Endometrial microvascular endothelial cells (primary cell): ENCODE measurements around the gene CD1E. TPM values are rescaled to one million over a fixed set of nuclear protein-coding genes. Genes with fewer than 3 reads are reported as not detected.
"Not testable (repeated sequence)": the region's sequence is repeated elsewhere in the genome, so short reads cannot be mapped to it uniquely, and the experiment has no call there.

Source experiments
- in situ Hi-C: cut with HindIII; loops from 2 replicates; pipeline ENCODE4 v1.10.0; 2017; ENCODE audit warnings: low sequenced_read_pairs, low pct_unique_long_range_greater_than_20kb; ENCODE audit errors: inconsistent ontology term
- total RNA-seq: library from RNA; depleted of rRNA; stranded (reverse); fragments of >200 nt; gene quantifications from one replicate; pipeline ENCODE4 v1.2.3, GENCODE V29; 2015; ENCODE audit errors: inconsistent ontology term

Gene CD1E
- total RNA-seq, 1 donor from 2014 or later = not detected

DNA sequence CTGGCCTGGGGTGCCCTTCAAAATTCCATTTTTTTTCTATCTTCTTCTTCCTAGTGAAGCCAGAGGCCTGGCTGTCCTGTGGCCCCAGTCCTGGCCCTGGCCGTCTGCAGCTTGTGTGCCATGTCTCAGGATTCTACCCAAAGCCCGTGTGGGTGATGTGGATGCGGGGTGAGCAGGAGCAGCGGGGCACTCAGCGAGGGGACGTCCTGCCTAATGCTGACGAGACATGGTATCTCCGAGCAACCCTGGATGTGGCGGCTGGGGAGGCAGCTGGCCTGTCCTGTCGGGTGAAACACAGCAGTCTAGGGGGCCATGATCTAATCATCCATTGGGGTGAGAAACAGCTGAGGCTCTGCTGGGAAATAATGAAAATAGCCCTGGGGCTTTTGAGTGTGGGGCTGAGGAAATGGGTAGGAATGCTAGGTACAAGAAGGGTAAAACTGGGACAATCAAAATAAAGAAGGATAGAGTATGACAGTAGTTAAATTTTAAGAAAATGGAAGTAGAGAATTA lies 2.1 kb downstream of the CD1E start:
- in situ Hi-C loops = no loop called here

DNA sequence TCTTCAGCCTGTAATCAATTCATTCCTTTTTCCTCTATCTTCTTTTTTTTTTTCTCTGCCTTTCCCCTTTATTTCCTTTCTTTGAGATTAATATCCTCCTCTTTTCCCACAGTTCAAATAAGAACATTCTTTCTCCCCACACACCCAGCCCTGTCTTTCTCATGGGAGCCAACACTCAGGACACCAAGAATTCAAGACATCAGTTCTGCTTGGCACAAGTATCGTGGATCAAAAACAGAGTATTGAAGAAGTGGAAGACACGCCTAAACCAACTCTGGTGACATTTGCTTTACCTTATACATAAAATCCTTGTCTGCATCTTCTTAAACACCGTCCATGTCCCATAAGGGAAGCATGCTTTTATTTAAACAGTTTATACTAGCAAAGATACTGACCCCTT lies 2.9 kb downstream of the CD1E start:
- in situ Hi-C loops = no loop called here

DNA sequence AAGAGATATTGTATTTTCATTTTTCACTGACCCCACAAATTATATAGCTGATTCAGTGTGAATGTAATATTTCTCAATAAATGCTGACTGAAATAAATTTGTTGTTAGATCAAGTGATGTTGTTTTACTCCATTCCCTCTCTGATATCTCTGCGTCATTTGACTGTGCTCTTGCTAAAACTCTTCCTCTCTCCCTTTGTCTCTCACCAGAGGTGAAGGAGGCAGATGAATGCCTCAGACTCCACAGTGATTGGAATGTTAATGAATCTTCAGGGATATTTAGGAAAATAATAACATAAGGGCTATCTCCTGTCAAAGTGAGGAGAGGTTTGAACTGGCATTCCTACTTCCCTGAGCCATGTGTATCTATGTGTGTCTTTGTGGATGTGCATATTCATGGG lies 3.7 kb downstream of the CD1E start:
- in situ Hi-C loops = no loop called here

DNA sequence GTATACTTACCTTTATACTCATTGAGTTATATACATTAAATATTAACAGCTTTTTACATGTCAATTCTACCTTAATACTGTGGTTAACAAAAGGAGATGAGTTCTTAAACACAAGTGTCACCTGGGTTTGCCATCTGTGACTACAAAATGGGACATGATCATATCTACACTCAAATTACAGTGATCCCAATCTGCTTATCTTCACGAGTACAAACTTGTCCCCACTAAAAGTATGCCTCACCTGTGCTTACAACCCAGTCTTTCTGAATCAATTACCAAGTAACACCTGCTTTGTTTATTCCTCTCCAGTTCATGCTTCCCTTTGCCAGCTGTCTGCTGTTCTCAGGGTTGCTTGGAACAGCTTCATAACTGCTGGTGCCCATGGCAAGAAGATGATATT lies 8.8 kb downstream of the CD1E start:
- in situ Hi-C loops = no loop called here

DNA sequence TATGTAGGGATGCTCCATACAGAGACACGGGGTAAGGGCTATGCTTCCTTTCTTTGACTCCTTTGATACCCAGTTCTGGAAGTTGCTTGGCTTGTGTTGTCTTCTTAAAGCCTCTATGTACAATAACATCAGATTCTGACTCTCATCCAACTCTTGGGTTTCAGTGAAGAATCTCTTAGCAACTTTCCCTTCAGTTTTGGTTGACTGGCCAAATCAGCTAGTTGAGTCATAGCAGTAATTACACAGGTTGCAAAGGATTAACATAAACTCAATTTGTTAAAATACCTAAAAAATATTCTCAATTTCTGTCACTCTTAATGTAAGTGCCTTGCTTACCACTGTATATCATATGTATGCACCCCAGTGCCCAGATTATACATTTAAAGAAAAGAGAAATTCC lies 9.2 kb downstream of the CD1E start:
- in situ Hi-C loops = no loop called here

DNA sequence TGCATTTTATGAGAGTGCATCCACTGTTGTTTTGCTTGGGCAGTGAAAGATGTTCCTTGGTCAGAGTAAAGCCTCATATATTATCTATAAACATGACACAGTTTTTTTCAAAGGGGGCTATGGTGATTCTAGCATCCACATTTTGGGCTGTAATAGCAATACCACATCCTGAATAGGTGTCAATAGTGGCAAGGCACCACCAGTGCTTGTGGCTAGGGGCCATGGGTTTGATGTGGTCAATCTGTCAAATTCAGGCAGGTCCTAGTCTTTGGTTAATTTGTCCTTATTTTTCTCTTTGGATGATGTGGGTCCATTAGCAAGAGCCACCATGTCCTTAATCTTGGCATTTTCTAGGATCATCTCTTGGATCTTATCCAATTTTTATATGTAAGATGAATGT lies 13.1 kb downstream of the CD1E start:
- in situ Hi-C loops = no loop called here

DNA sequence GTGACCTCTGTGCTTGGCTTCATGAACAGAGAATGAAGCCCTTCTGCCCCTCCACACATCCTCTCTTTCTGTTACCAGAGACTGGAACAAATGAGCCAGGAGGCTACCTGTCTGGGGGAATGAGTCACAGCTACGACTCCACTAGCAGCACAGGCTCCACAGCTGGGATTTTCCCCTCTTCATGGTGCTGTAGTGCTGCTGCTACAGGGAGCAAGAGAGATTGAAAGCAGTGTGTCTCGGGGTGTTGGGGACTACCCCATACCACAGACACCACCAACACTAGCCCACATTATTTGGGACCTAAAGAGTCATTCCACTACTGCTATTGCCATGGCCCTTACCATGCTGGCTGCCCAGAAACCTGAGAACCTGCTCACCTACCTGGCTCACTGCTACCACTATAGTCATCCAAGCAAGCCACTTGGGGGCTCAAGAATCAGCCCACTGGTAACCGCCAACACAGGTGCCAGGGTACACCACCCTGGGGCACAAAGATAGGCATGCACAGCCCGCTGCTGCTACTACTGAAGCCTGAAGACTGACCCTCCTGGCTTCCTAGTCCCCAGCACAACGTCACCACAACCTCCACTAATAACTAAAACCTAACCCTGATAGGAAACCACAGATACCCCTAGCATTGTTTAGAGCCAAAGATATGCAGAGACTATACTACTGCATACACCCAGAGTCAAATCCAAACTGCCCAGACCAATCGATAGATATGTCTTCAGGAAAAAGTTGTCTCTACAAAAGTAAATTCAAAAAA lies 17.7 kb downstream of the CD1E start:
- in situ Hi-C loops = no loop called here

DNA sequence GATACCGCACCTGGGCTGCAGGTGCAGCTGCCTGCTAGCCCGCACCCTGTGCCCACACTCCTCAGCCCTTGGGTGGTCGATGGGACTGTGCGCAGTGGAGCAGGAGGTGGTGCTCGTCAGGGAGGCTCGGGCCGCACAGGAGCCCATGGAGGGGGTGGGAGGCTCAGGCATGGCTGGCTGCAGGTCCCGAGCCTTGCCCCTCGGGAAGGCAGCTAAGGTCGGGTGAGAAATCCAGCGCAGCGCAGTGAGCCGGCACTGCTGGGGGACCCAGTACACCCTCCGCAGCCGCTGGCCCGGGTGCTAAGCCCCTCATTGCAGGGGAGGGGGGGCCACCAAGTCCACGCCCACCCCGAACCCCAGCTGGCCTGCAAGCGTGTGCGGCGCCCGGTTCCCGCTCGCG lies 20.4 kb downstream of the CD1E start:
- in situ Hi-C loops = not testable (repeated sequence)

DNA sequence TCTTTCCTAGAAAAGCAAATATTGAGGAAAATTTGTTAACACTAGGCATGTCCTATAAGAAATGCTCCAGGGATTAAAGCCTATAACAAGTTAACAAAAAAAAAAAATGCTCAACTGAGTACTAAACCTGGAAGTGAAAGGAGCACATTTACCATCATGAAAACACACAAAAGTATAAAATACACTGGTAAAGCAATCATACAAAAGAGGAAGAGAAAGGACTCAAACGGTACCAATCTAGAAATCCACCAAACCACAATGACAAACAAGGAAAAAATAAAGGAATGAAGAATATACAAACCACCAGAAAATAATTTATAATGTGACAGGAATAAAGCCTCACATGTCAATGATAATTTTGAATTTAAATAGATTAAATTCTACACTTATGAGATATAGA lies 21.2 kb downstream of the CD1E start:
- in situ Hi-C loops = no loop called here

DNA sequence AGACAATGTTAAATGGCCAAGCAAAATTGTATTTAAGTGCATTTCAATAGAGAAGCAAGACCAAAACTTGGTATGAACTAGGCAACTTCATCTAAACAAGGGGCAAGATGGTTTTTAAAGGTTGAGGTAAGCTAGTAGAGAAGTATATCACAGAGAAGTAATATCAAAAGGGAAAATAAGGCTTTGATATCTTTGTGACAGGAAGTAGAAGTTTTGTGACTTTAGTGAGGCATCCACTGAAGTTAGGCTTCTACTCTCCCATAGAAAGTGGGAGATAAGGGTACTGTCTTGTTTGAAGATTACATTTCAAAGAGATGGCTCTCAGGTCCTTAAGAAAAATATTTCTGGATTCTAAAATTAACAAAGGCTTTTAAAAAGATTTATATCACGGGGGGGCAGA lies 36.6 kb downstream of the CD1E start:
- in situ Hi-C loops = no loop called here

DNA sequence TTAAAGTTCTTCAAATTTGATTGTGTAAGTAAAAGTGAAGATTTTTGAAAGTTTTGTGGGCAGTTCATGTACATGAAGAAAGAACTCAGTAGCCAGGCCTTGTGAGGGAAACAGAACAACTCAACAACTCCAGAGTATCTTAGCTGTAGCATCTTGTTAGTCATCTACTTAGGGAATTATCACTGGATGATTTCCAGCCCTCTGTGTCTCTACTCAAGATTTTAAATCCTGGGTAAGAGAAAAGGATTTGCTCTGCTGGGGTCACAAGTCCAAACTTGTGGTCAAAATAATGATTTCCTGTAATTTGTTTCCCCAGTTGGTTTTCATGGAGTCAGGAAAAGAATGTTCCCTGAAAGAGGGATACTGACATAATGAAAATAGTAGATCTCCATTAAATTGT lies 37.4 kb downstream of the CD1E start:
- in situ Hi-C loops = no loop called here

DNA sequence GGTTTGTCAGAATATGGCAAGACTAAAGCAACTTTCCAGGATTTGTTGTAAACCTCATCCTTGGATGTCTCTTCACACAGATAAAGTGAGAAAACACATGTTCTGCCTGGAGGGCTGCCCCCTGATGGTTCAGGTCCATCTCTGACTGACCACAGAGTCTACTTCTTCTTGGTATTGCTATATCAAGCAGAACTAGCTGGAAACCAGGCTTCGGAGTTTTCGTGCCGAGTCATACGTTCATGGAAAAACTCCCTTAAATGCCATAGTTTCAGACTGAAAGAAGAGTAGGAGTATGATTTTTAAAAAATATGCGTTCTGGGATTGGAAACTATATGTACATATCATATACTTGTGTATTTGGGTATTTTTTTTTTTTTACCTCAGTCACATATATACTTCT lies 39.8 kb downstream of the CD1E start:
- in situ Hi-C loops = no loop called here

DNA sequence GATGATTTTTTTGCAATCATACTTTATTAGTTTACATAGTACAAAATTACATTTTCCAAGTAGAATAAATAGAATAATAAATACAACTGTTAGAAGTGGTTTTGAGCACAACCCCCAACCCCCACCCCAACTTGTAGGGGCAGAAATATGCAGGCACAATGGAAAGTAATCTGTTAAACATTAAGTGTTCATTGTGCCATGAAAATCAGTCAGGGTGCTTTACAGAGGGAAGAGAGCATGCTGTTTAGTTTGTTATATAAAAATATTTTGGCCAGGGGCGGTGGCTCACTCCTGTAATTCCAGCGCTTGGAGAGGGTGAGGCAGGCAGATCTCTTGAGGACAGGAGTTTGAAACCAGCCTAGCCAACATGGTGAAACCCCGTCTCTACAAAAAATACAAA lies 43.0 kb downstream of the CD1E start:
- in situ Hi-C loops = no loop called here

DNA sequence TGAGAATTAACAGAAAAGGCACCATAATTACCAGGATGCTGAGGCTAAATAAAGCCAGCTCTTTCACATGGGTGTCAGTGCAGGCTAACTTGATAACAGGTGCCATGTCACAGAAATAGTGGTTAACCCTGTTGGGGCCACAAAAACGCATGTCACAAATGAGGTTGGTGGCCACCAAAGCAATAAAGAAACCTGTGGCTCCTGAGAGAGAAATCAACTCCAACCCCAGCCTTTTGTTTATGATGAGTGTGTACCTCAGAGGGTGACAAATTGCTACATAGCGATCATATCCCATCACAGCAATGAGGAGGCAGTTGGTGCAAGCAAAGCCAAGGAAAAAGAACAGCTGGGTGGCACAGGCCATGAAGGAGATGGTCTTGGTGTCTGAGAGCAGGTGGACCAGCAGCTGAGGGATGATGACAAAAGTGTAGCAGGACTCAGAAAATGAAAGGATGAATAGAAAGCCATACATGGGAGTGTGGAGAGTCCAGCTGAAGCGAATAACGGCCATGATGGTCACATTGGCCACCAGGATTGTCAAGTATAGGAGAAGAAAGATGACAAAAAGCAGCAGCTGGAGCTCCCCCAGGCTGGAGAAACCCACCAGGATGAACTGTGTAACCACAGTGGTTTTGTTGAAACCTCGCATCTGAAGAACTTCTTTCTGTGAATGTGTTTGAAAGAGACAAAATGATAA lies 45.3 kb downstream of the CD1E start, which contains the start of gene OR10T2:
Gene OR10T2, minus strand, starts transcription at position 649 of the 697 bp plus-strand sequence. Its CDS starts 0 bp downstream, at position 649.
- in situ Hi-C loops = no loop called here

DNA sequence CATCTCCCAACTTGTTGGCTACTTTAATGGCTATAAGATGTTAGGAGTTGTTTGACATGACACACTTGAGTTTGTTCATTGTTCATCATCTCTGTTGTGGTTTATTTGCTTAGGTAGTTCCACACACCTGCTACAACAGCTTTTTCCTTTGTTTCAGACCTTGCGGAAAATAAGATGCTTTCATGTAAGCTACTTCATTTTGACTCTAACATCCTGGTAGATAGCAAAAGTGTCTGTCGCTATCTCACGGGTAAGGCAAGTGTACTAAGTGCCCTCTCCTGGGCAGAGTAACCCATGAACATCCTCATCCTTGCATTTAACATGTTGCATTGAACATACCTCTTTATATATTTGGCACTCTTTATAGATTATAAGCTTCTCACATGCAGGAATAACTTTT lies 47.2 kb downstream of the CD1E start:
- in situ Hi-C loops = no loop called here

DNA sequence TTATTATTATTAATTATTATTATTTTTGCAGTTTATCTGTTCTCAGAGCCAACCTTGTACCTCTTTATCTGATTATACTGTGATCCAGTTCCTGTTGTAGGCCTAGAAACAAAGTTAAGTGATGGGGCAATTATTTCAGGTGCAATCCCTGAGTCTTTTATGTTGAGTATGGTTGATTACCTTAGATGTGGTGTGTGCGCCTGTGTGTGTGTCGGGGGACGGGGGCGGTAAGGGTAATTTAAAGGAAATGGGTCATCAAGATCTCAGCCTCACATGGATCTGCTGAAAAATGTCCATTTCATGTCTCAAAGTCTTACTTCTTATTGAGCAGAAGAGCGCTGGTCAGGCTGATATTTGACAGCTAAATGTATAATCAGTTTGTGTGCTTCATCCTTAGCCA lies 53.4 kb downstream of the CD1E start:
- in situ Hi-C loops = no loop called here

Other genes starting within 250 kb of the CD1E start
- not detected for gene CD1D, start 173.0 kb upstream of the CD1E start, total RNA-seq
- gene CD1A, start 99.5 kb upstream of the CD1E start, total RNA-seq = not detected
- not detected for gene CD1C, start 64.0 kb upstream of the CD1E start, total RNA-seq
- gene CD1B, start 22.4 kb upstream of the CD1E start, total RNA-seq = not detected
- gene OR10T2, start 45.6 kb downstream of the CD1E start, total RNA-seq = not detected
- not detected for gene OR10K2, start 72.3 kb downstream of the CD1E start, total RNA-seq
- not detected for gene OR10K1, start 107.9 kb downstream of the CD1E start, total RNA-seq
- not detected for gene OR10R2, start 118.3 kb downstream of the CD1E start, total RNA-seq
- gene OR6Y1, start 200.5 kb downstream of the CD1E start, total RNA-seq = not detected
- not detected for gene OR6P1, start 216.7 kb downstream of the CD1E start, total RNA-seq
- not detected for gene OR10X1, start 226.0 kb downstream of the CD1E start, total RNA-seq